ENCODE data around the gene PIN1. TPM values are rescaled to one million over a fixed set of nuclear protein-coding genes. Genes with fewer than 3 reads are reported as not detected.

Gene PIN1
- total and polyA plus RNA-seq, 2 of the 13 experiments (the other 11 are each of a cell fraction or from before 2014, with no cell fraction given): 31.9 to 72.0 TPM

DNA sequence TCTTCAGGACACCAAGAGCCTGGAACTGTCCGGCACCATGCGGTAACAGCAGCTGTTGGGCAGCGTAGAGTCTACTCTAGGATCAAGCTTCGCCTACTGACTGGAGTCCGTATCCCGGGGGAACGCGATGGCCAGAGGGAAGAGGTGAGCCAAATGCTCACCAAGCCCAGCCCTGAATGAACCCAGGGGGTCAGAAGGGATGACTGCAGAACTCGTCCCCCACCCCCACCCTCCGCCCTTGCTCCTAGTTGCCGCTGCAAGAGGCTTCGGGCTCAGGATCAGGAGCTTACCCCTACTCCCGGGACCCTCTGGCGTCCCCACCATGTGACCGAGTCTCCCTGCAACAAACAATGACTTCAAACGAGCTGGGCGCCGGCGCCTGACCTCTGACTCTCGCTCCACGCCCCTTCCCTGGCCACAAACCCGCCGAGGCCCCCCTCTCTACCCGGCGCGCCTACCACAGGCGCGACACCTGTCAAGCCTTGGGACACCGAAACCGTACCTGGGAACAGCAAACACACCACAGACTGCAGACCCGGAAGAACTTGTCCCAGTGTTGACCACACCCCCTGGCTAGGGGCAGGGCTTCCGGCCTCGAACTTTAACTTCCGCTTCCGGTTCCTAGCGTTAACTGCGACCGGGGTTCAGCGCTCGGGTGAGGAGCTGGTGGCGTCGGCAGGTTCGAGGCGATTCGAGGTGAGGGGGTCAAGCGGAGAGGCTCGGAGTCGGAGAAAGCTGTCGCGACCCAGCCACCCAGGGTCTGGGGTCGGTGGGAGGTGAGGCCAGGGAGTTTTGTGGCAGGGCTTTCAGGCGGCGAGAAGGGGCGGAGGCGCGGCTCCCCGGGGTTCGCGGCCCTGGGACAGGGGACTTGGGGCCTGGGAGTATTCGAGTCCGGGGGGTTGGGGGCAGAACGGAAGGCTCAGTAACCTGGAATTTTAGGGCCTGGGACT lies 7.6 kb upstream of the PIN1 start, which contains the start of gene UBL5 (continued):
- TF ChIP-seq, protein P1, sequence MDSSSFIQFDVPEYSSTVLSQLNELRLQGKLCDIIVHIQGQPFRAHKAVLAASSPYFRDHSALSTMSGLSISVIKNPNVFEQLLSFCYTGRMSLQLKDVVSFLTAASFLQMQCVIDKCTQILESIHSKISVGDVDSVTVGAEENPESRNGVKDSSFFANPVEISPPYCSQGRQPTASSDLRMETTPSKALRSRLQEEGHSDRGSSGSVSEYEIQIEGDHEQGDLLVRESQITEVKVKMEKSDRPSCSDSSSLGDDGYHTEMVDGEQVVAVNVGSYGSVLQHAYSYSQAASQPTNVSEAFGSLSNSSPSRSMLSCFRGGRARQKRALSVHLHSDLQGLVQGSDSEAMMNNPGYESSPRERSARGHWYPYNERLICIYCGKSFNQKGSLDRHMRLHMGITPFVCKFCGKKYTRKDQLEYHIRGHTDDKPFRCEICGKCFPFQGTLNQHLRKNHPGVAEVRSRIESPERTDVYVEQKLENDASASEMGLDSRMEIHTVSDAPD (CRISPR knock-in tag; IDR thresholded peaks at IDR 0.05): no peak
- TF ChIP-seq ZNF354B (CRISPR knock-in tag; IDR thresholded peaks at IDR 0.05) (no peak), ZNF644 (CRISPR knock-in tag; IDR thresholded peaks at IDR 0.05; ENCODE audit: low read depth) (no peak), ZSCAN31 (CRISPR knock-in tag; IDR thresholded peaks at IDR 0.05; ENCODE audit: low read depth) (0 out of 2 replicates have a peak, but pooled peaks have one; percentile 49), ZNF749 (CRISPR knock-in tag; IDR thresholded peaks at IDR 0.05; ENCODE audit: borderline replicate concordance) (no peak), ZNF3 (CRISPR knock-in tag; IDR thresholded peaks at IDR 0.05) (no peak), ZNF235 (CRISPR knock-in tag; IDR thresholded peaks at IDR 0.05; ENCODE audit: borderline replicate concordance) (no peak), ZNF124 (CRISPR knock-in tag; IDR thresholded peaks at IDR 0.05) (peak; percentile 81; the same call in 1 of the 2 replicates), AKAP8 (CRISPR knock-in tag; IDR thresholded peaks at IDR 0.05) (no peak)
- TF ChIP-seq, protein P2, sequence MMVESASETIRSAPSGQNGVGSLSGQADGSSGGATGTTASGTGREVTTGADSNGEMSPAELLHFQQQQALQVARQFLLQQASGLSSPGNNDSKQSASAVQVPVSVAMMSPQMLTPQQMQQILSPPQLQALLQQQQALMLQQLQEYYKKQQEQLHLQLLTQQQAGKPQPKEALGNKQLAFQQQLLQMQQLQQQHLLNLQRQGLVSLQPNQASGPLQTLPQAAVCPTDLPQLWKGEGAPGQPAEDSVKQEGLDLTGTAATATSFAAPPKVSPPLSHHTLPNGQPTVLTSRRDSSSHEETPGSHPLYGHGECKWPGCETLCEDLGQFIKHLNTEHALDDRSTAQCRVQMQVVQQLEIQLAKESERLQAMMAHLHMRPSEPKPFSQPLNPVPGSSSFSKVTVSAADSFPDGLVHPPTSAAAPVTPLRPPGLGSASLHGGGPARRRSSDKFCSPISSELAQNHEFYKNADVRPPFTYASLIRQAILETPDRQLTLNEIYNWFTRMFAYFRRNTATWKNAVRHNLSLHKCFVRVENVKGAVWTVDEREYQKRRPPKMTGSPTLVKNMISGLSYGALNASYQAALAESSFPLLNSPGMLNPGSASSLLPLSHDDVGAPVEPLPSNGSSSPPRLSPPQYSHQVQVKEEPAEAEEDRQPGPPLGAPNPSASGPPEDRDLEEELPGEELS (CRISPR knock-in tag; IDR thresholded peaks at IDR 0.05): peak; percentile 52; the same call in 1 of the 2 replicates
- TF ChIP-seq, protein P3, sequence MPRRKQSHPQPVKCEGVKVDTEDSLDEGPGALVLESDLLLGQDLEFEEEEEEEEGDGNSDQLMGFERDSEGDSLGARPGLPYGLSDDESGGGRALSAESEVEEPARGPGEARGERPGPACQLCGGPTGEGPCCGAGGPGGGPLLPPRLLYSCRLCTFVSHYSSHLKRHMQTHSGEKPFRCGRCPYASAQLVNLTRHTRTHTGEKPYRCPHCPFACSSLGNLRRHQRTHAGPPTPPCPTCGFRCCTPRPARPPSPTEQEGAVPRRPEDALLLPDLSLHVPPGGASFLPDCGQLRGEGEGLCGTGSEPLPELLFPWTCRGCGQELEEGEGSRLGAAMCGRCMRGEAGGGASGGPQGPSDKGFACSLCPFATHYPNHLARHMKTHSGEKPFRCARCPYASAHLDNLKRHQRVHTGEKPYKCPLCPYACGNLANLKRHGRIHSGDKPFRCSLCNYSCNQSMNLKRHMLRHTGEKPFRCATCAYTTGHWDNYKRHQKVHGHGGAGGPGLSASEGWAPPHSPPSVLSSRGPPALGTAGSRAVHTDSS (CRISPR knock-in tag; conservative IDR thresholded peaks at IDR 0.05): no peak
- TF ChIP-seq, protein P4, sequence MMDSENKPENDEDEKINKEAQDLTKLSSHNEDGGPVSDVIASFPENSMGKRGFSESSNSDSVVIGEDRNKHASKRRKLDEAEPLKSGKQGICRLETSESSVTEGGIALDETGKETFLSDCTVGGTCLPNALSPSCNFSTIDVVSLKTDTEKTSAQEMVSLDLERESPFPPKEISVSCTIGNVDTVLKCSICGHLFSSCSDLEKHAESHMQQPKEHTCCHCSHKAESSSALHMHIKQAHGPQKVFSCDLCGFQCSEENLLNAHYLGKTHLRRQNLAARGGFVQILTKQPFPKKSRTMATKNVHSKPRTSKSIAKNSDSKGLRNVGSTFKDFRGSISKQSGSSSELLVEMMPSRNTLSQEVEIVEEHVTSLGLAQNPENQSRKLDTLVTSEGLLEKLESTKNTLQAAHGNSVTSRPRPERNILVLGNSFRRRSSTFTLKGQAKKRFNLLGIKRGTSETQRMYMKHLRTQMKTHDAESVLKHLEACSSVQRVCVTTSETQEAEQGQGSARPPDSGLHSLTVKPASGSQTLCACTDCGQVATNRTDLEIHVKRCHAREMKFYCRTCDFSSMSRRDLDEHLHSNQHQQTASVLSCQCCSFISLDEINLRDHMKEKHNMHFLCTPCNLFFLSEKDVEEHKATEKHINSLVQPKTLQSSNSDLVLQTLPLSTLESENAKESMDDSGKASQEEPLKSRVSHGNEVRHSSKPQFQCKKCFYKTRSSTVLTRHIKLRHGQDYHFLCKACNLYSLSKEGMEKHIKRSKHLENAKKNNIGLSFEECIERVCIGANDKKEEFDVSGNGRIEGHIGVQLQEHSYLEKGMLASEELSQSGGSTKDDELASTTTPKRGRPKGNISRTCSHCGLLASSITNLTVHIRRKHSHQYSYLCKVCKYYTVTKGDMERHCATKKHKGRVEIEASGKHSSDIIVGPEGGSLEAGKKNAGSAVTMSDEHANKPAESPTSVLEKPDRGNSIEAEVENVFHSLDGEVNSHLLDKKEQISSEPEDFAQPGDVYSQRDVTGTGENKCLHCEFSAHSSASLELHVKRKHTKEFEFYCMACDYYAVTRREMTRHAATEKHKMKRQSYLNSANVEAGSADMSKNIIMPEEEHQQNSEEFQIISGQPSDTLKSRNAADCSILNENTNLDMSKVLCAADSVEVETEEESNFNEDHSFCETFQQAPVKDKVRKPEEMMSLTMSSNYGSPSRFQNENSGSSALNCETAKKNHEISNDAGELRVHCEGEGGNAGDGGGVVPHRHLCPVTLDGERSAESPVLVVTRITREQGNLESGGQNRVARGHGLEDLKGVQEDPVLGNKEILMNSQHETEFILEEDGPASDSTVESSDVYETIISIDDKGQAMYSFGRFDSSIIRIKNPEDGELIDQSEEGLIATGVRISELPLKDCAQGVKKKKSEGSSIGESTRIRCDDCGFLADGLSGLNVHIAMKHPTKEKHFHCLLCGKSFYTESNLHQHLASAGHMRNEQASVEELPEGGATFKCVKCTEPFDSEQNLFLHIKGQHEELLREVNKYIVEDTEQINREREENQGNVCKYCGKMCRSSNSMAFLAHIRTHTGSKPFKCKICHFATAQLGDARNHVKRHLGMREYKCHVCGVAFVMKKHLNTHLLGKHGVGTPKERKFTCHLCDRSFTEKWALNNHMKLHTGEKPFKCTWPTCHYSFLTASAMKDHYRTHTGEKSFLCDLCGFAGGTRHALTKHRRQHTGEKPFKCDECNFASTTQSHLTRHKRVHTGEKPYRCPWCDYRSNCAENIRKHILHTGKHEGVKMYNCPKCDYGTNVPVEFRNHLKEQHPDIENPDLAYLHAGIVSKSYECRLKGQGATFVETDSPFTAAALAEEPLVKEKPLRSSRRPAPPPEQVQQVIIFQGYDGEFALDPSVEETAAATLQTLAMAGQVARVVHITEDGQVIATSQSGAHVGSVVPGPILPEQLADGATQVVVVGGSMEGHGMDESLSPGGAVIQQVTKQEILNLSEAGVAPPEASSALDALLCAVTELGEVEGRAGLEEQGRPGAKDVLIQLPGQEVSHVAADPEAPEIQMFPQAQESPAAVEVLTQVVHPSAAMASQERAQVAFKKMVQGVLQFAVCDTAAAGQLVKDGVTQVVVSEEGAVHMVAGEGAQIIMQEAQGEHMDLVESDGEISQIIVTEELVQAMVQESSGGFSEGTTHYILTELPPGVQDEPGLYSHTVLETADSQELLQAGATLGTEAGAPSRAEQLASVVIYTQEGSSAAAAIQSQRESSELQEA (CRISPR knock-in tag; IDR thresholded peaks at IDR 0.05; ENCODE audit: not compliant biosample characterization): peak; percentile 18
- TF ChIP-seq, protein P5, sequence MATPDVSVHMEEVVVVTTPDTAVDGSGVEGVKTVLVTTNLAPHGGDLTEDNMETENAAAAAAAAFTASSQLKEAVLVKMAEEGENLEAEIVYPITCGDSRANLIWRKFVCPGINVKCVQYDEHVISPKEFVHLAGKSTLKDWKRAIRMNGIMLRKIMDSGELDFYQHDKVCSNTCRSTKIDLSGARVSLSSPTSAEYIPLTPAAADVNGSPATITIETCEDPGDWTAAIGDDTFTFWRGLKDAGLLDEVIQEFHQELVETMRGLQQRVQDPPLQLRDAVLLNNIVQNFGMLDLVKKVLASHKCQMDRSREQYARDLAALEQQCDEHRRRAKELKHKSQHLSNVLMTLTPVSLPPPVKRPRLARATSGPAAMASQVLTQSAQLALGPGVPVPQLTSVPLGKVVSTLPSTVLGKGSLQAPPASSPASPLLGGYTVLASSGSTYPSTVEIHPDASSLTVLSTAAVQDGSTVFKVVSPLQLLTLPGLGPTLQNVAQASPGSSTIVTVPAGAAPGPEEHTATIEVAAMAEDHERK (CRISPR knock-in tag; IDR thresholded peaks at IDR 0.05; ENCODE audit: low read depth): no peak
